GM12878 (cell line): Measurements from ENCODE around the gene SHISA4. TPM values are rescaled to one million over a fixed set of nuclear protein-coding genes. Genes with fewer than 3 reads are reported as not detected.

Experiments used
- ATAC-seq: fragments of 200-7000 bp; cut with Tn5 transposase; 3 replicates; pipeline ENCODE4 v1.9.1; 2020; ENCODE audit warnings: mild to moderate bottlenecking, moderate library complexity
- BruUV-seq: library from RNA; stranded (reverse); fragments of 400-500 nt; replicated peaks from 2 replicates; lab custom pipeline; 2021; lab: Mats Ljungman, UMichigan
- CTCF ChIA-PET: fragments of 300-600 bp; sonication (Branson Sonifier 250); formaldehyde crosslinking; extraction: SDS; loops from one replicate; lab custom pipeline; 2021; ENCODE audit warnings: inconsistent platforms; lab: Yijun Ruan, JAX
- POLR2A ChIA-PET: fragments of 350-600 bp; formaldehyde crosslinking; extraction: SDS; loops from one replicate; lab custom pipeline; 2021; ENCODE audit warnings: inconsistent platforms; lab: Charles Lee
- RAD21 ChIA-PET: fragments of 300-600 bp; sonication (Branson Sonifier 250); formaldehyde crosslinking; loops from one replicate; lab custom pipeline; 2023; ENCODE audit warnings: antibody characterized with exemption; ENCODE audit not compliant: unreplicated experiment; lab: Charles Lee
- SMC1A ChIA-PET: fragments of 300-600 bp; sonication (Branson Sonifier 250); formaldehyde crosslinking; loops from one replicate; lab custom pipeline; 2023; ENCODE audit not compliant: unreplicated experiment, uncharacterized antibody; lab: Charles Lee
- DNase-seq: peaks from one replicate; pipeline ENCODE4 v3.0.0-alpha.2; 2011; ENCODE audit warnings: low read depth, low spot score
- FAIRE-seq: peaks from 3 replicates; lab custom pipeline; 2011; peaks lifted over from hg19 to GRCh38; lab: Jason Lieb, UNC
- H2AFZ ChIP-seq: 2 replicates; pipeline ENCODE4 v1.6.0; 2011; ENCODE audit warnings: low read depth, low read length, control low read depth; ENCODE audit not compliant: control insufficient read depth
- H3K27ac ChIP-seq: 2 replicates; pipeline ENCODE4 v1.5.1; 2011; ENCODE audit warnings: control low read depth; ENCODE audit not compliant: control insufficient read depth, insufficient read depth
- H3K27me3 ChIP-seq, 2 experiments: replicated peaks in 1 of 2; 2 replicates each; pipeline versions ENCODE4 v1.6.0 to v1.6.1; 2011; ENCODE audit warnings: low read length in 1 of 2; ENCODE audit not compliant: control insufficient read depth in 2 of 2, insufficient read depth in 2 of 2
- H3K36me3 ChIP-seq, 2 experiments: 2 replicates each; pipeline ENCODE4 v1.5.1; 2011; ENCODE audit warnings: low read length in 1 of 2; ENCODE audit not compliant: control insufficient read depth in 2 of 2, insufficient read depth in 2 of 2
- H3K4me1 ChIP-seq: 2 replicates; pipeline ENCODE4 v1.6.1; 2011; ENCODE audit warnings: mild to moderate bottlenecking, low read length, moderate library complexity, mixed read lengths; ENCODE audit not compliant: control insufficient read depth, insufficient read depth
- H3K4me2 ChIP-seq: 2 replicates; pipeline ENCODE4 v1.6.0; 2011; ENCODE audit warnings: control low read depth; ENCODE audit not compliant: control insufficient read depth, insufficient read depth
- H3K4me3 ChIP-seq: fragments of 200-600 bp; sonication (generic); 2 replicates; pipeline ENCODE4 v1.5.1; 2016
- H3K79me2 ChIP-seq: 2 replicates; pipeline ENCODE4 v1.6.0; 2011; ENCODE audit warnings: low read length; ENCODE audit not compliant: control insufficient read depth, insufficient read depth
- H3K9ac ChIP-seq: 2 replicates; pipeline ENCODE4 v1.8.0; 2011; ENCODE audit warnings: low read length, control low read depth, mixed read lengths; ENCODE audit not compliant: control insufficient read depth, insufficient read depth
- H3K9me3 ChIP-seq: replicated peaks from 3 replicates; pipeline ENCODE4 v1.5.1; 2011; ENCODE audit warnings: mild to moderate bottlenecking, low read length; ENCODE audit not compliant: control insufficient read depth, insufficient read depth
- H4K20me1 ChIP-seq: 2 replicates; pipeline ENCODE4 v1.6.0; 2011; ENCODE audit not compliant: control insufficient read depth, insufficient read depth
- ATF2 ChIP-seq: IDR thresholded peaks from 2 replicates; pipeline ENCODE4 v1.6.1; 2012; ENCODE audit warnings: low read length, inconsistent platforms
- LARP7 ChIP-seq: fragments of 450-650 bp; IDR thresholded peaks from 2 replicates; pipeline ENCODE4 v1.6.1; 2017; ENCODE audit warnings: mild to moderate bottlenecking
- MTA3 ChIP-seq: IDR thresholded peaks from 2 replicates; pipeline ENCODE4 v1.6.1; 2012; ENCODE audit warnings: low read length, inconsistent platforms, borderline replicate concordance
- NKRF ChIP-seq: fragments of 450-650 bp; conservative IDR thresholded peaks from 2 replicates; pipeline ENCODE4 v1.6.1; 2017; ENCODE audit warnings: mild to moderate bottlenecking, moderate library complexity
- PAX8 ChIP-seq: fragments of 450-650 bp; IDR thresholded peaks from 2 replicates; pipeline ENCODE4 v1.6.1; 2017; ENCODE audit warnings: mild to moderate bottlenecking, moderate library complexity
- RAD51 ChIP-seq: fragments of 450-650 bp; IDR thresholded peaks from 2 replicates; pipeline ENCODE4 v1.6.1; 2016; ENCODE audit warnings: moderate library complexity, mild to moderate bottlenecking, inconsistent platforms
- SMARCA5 ChIP-seq: fragments of 450-650 bp; IDR thresholded peaks from 2 replicates; pipeline ENCODE4 v1.6.1; 2017; ENCODE audit warnings: mild to moderate bottlenecking
- TCF3 ChIP-seq: IDR thresholded peaks from 2 replicates; pipeline ENCODE4 v1.6.1; 2012; ENCODE audit warnings: low read depth, mild to moderate bottlenecking, low read length, borderline replicate concordance; ENCODE audit not compliant: insufficient read depth
- WRNIP1 ChIP-seq: IDR thresholded peaks from 2 replicates; pipeline ENCODE4 v1.6.1; 2011; ENCODE audit warnings: low read depth, low read length, improper control_type of control experiment, borderline replicate concordance
- ZNF207 ChIP-seq: fragments of 450-650 bp; IDR thresholded peaks from 2 replicates; pipeline ENCODE4 v1.6.1; 2014; ENCODE audit warnings: antibody characterized with exemption, mild to moderate bottlenecking, borderline replicate concordance
- ZNF687 ChIP-seq: fragments of 450-650 bp; IDR thresholded peaks from 2 replicates; pipeline ENCODE4 v1.6.1; 2017; ENCODE audit warnings: mild to moderate bottlenecking, moderate library complexity
- WGBS: methylation state at CpG from one replicate; pipeline ENCODE4 v1.1.6; 2016; ENCODE audit warnings: low lambda C conversion rate; ENCODE audit not compliant: insufficient replicate concordance, insufficient coverage; ENCODE audit errors: missing lambda C conversion rate; 5-methylcytosine and 5-hydroxymethylcytosine counted together
- in situ Hi-C: fragments of 300-500 bp; cut with MboI; formaldehyde crosslinking; loops from 9 replicates; pipeline ENCODE4 v1.14.3; 2018; ENCODE audit warnings: mixed read lengths
- intact Hi-C: fragments of 100-400 bp; cut with micrococcal nuclease; formaldehyde crosslinking; loops from one replicate; pipeline ENCODE4 v1.14.2; 2022; ENCODE audit not compliant: unreplicated experiment
- polyA plus RNA-seq, 11 experiments: library from polyadenylated mRNA; depleted of rRNA in 4 of 11; unstranded in 6 of 11; stranded (reverse) in 5 of 11; fragments of >200 nt; fragmentation: Nextera tagmentation in 4 of 11; fragmentation: Illumina TruSeq in 1 of 11; extraction: Ambion mirVana in 4 of 11; extraction: Trizol in 1 of 11; gene quantifications; 1 replicate in 1 of 11; 2 replicates in 10 of 11; pipeline versions ENCODE4 v1.2.1 to v1.2.3, GENCODE V29; 2011 to 2016; ENCODE audit warnings: inconsistent platforms in 2 of 11, missing spikeins in 2 of 11, low read depth in 1 of 11
- total RNA-seq, 4 experiments: library from RNA; depleted of rRNA in 3 of 4; stranded (reverse); fragments of >200 nt in 3 of 4; fragmentation: Illumina TruSeq in 1 of 4; extraction: Trizol in 1 of 4; gene quantifications; 2 replicates each; pipeline versions ENCODE4 v1.2.1 to v1.2.3, GENCODE V29; 2013 to 2021

The SHISA4 gene
- total and polyA plus RNA-seq, 10 of the 15 experiments (the other 5 are each of a cell fraction or from before 2014, with no cell fraction given): 0.07 TPM; not detected in 8

GRCh38 chr1:201848230-201848629, 40.5 kb upstream of the SHISA4 start (continued):
- TF ChIP-seq ZNF687 (no peak), PAX8 (no peak)

- intact Hi-C loops (no loop called here), in situ Hi-C loops (no loop called here)
- no peak overlapping the region for H3K27ac ChIP-seq
- peaks cover 11% of the 10 kb centered on the region for H3K79me2 ChIP-seq
- H3K36me3 ChIP-seq: peaks cover 7 to 37% of the 10 kb centered on the region in 2 experiments
- RAD21 ChIA-PET: no interaction called here
- WGBS: 95% methylated on average over 2 of the region's 2 CpGs
- CTCF ChIA-PET: interaction anchor here (0.6 to 1.9 kb wide), 7 partner anchors 13 to 1083 kb away, joined by 3 to 10 read pairs (median 5); no protein-coding TSS in a partner anchor
- ATAC-seq (no peak), FAIRE-seq (no peak), DNase-seq (no peak)
- BruUV-seq: TSS peak; percentile 26
- H3K9ac ChIP-seq: no peak overlapping the region
- SMC1A ChIA-PET: interaction anchor here (0.7 kb wide), 1 partner anchor 609 kb away, joined by 3 read pairs; no protein-coding TSS in a partner anchor
- H3K4me3 ChIP-seq: no peak overlapping the region
- no peaks in the 10 kb centered on the region for H4K20me1 ChIP-seq
- H3K4me1 ChIP-seq: no peaks in the 10 kb centered on the region
- H3K9me3 ChIP-seq: no peaks in the 10 kb centered on the region
- no peak overlapping the region for H2AFZ ChIP-seq
- POLR2A ChIA-PET: interaction anchor here (0.7 to 2.2 kb wide), 2 partner anchors 14 to 17 kb away, joined by 3 to 7 read pairs; no protein-coding TSS in a partner anchor
- H3K4me2 ChIP-seq: no peak overlapping the region
- no peaks in the 10 kb centered on the region for H3K27me3 ChIP-seq
- TF ChIP-seq ZNF207 (no peak), SMARCA5 (no peak), MTA3 (no peak), WRNIP1 (no peak), LARP7 (no peak), ATF2 (no peak), NKRF (no peak), TCF3 (no peak), RAD51 (no peak)
Measured at GRCh38 chr1:201849372-201850052, 39.2 kb upstream of the SHISA4 start.
